Fibroblast of skin of left biceps (primary cell): Measurements from ENCODE around the gene ANGPTL2.

ENCODE experiments used
- DNase-seq, 2 experiments: peaks; one replicate each; pipeline ENCODE4 v3.0.0-alpha.2; 2013; ENCODE audit warnings: low read depth in 2 of 2

The ANGPTL2 gene

GRCh38 chr9:127136880-127137639 lies 14.6 kb upstream of the ANGPTL2 start:
- no peak for DNase-seq

GRCh38 chr9:127136081-127136879 lies 13.8 kb upstream of the ANGPTL2 start:
- no peak for DNase-seq

- DNase-seq, result no peak
Observed at GRCh38 chr9:127135056-127135745, 12.8 kb upstream of the ANGPTL2 start.

GRCh38 chr9:127133739-127134167 lies 11.3 kb upstream of the ANGPTL2 start:
- peak; percentile 40 to 44 for DNase-seq

- DNase-seq, result no peak
Observed at GRCh38 chr9:127132921-127133647, 10.6 kb upstream of the ANGPTL2 start.

- DNase-seq, result no peak
Observed at GRCh38 chr9:127132375-127132774, 9.9 kb upstream of the ANGPTL2 start.

- no peak for DNase-seq
Observed at GRCh38 chr9:127131871-127132270, 9.4 kb upstream of the ANGPTL2 start.

- DNase-seq, result peak; percentile 84 to 85
Observed at GRCh38 chr9:127130661-127131538, 8.5 kb upstream of the ANGPTL2 start.

GRCh38 chr9:127130235-127130634 lies 7.8 kb upstream of the ANGPTL2 start:
- DNase-seq, result no peak

- no peak for DNase-seq
Observed at GRCh38 chr9:127129718-127130085, 7.3 kb upstream of the ANGPTL2 start.

- no peak for DNase-seq
Observed at GRCh38 chr9:127129073-127129717, 6.8 kb upstream of the ANGPTL2 start.

GRCh38 chr9:127128341-127129072 lies 6.1 kb upstream of the ANGPTL2 start:
- no peak for DNase-seq

- DNase-seq, result no peak
Observed at GRCh38 chr9:127126971-127127370, 4.5 kb upstream of the ANGPTL2 start.

- DNase-seq, result no peak
Observed at GRCh38 chr9:127124792-127125191, 2.4 kb upstream of the ANGPTL2 start.

GRCh38 chr9:127124111-127124531 lies 1.7 kb upstream of the ANGPTL2 start:
- no peak for DNase-seq

GRCh38 chr9:127123064-127123890 lies 842 bp upstream of the ANGPTL2 start:
- DNase-seq, result no peak

GRCh38 chr9:127121628-127122175 lies 733 bp downstream of the ANGPTL2 start:
- no peak for DNase-seq

- no peak for DNase-seq
Observed at GRCh38 chr9:127119320-127119709, 3.1 kb downstream of the ANGPTL2 start.
